HepG2 (cell line): Measurements from ENCODE around the gene ZMYND10. TPM values are rescaled to one million over a fixed set of nuclear protein-coding genes. Genes with fewer than 3 reads are reported as not detected.

ENCODE experiments used
- ATAC-seq: fragments of 200-7000 bp; cut with Tn5 transposase; 3 replicates; pipeline ENCODE4 v1.9.1; 2020; ENCODE audit warnings: mild to moderate bottlenecking, moderate library complexity
- BruUV-seq: library from RNA; stranded (reverse); fragments of 400-500 nt; replicated peaks from 2 replicates; lab custom pipeline; 2021; lab: Mats Ljungman, UMichigan
- CTCF ChIA-PET: fragments of 300-600 bp; formaldehyde crosslinking; extraction: SDS; loops from one replicate; lab custom pipeline; 2021; ENCODE audit warnings: low total read pairs, inconsistent platforms, low intra/inter-chr PET ratio; lab: Yijun Ruan, JAX
- POLR2A ChIA-PET: fragments of 350-600 bp; sonication (Branson Sonifier 250); formaldehyde crosslinking; loops from one replicate; lab custom pipeline; 2020; ENCODE audit warnings: antibody characterized with exemption, inconsistent platforms; lab: Yijun Ruan, JAX
- DNase-seq: peaks from one replicate; pipeline ENCODE4 v3.0.0-alpha.2; 2015; ENCODE audit warnings: low spot score
- FAIRE-seq: peaks from 3 replicates; lab custom pipeline; 2011; peaks lifted over from hg19 to GRCh38; lab: Jason Lieb, UNC
- H2AFZ ChIP-seq: one replicate; pipeline ENCODE4 v1.6.1; 2011; ENCODE audit warnings: low read length, inconsistent platforms
- H3K27ac ChIP-seq: fragments of 300-600 bp; 3 replicates; pipeline ENCODE4 v1.8.0; 2011; ENCODE audit warnings: mixed run types, mild to moderate bottlenecking, mixed read lengths, low read length, inconsistent platforms; ENCODE audit not compliant: insufficient read depth; ENCODE audit errors: extremely low read length
- H3K27me3 ChIP-seq, 2 experiments: fragments of 200-600 bp in 1 of 2; 2 replicates in 1 of 2; 3 replicates in 1 of 2; pipeline versions ENCODE4 v1.6.0 to v1.8.0; 2011; ENCODE audit warnings: low read length in 2 of 2, mild to moderate bottlenecking in 2 of 2, moderate library complexity in 2 of 2, inconsistent platforms in 1 of 2; ENCODE audit not compliant: insufficient read depth in 2 of 2, control insufficient read depth in 1 of 2
- H3K36me3 ChIP-seq, 2 experiments: fragments of 200-600 bp in 1 of 2; replicated peaks in 1 of 2; 2 replicates in 1 of 2; 3 replicates in 1 of 2; pipeline versions ENCODE4 v1.5.1 to v1.8.0; 2011; ENCODE audit warnings: low read length in 2 of 2, inconsistent platforms in 1 of 2; ENCODE audit not compliant: insufficient read depth in 2 of 2, control insufficient read depth in 1 of 2
- H3K4me1 ChIP-seq: 2 replicates; pipeline ENCODE4 v1.5.1; 2012; ENCODE audit warnings: low read length, inconsistent platforms; ENCODE audit not compliant: insufficient read depth
- H3K4me2 ChIP-seq: 2 replicates; pipeline ENCODE4 v1.6.0; 2011; ENCODE audit warnings: low read depth, low read length, inconsistent platforms
- H3K4me3 ChIP-seq, 3 experiments: fragments of 200-600 bp in 1 of 3; sonication (generic), shearing (Covaris generic) in 1 of 3; replicated peaks in 1 of 3; 2 replicates each; pipeline ENCODE4 v1.5.1; 2011 to 2016; ENCODE audit warnings: low read length in 3 of 3, inconsistent platforms in 2 of 3, low read depth in 2 of 3, mild to moderate bottlenecking in 2 of 3, control low read depth in 1 of 3, mixed read lengths in 1 of 3; ENCODE audit not compliant: insufficient read depth in 1 of 3
- H3K79me2 ChIP-seq: one replicate; pipeline ENCODE4 v1.6.1; 2011; ENCODE audit warnings: low read length, inconsistent platforms; ENCODE audit not compliant: insufficient read depth
- H3K9ac ChIP-seq: 2 replicates; pipeline ENCODE4 v1.6.0; 2011; ENCODE audit warnings: mild to moderate bottlenecking, low read depth, low read length, inconsistent platforms; ENCODE audit not compliant: insufficient read depth
- H3K9me3 ChIP-seq: 2 replicates; pipeline ENCODE4 v1.5.1; 2012; ENCODE audit warnings: mild to moderate bottlenecking, low read length
- H4K20me1 ChIP-seq: 2 replicates; pipeline ENCODE4 v1.6.0; 2011; ENCODE audit warnings: inconsistent platforms, mild to moderate bottlenecking, low read length, moderate library complexity; ENCODE audit not compliant: insufficient read depth
- CEBPG ChIP-seq: IDR thresholded peaks from 2 replicates; pipeline ENCODE4 v1.6.1; 2016
- MAF1 ChIP-seq: sonication (generic); formaldehyde crosslinking; IDR thresholded peaks from 2 replicates; pipeline ENCODE4 v1.5.0; 2020; ENCODE audit warnings: missing genetic modification reagents, borderline replicate concordance
- NR2F6 ChIP-seq, 2 experiments: IDR thresholded peaks; 2 replicates each; pipeline ENCODE4 v1.6.1; 2016; ENCODE audit warnings: antibody characterized with exemption in 1 of 2, mild to moderate bottlenecking in 1 of 2
- PAX8 ChIP-seq: sonication (generic); formaldehyde crosslinking; IDR thresholded peaks from 2 replicates; pipeline ENCODE4 v1.8.0; 2022; ENCODE audit warnings: mild to moderate bottlenecking, missing genetic modification reagents, borderline replicate concordance
- RBM22 ChIP-seq: fragments of 200-400 bp; formaldehyde crosslinking; optimal IDR thresholded peaks from 2 replicates; pipeline ENCODE3; 2017; ENCODE audit warnings: mild to moderate bottlenecking, low read length, moderate library complexity
- RBM39 ChIP-seq: fragments of 200-400 bp; formaldehyde crosslinking; IDR thresholded peaks from one replicate; pipeline ENCODE4 v1.6.1; 2018; ENCODE audit warnings: antibody characterized with exemption, mild to moderate bottlenecking, low read depth, low read length; ENCODE audit not compliant: poor library complexity, severe bottlenecking
- SETDB1 ChIP-seq: sonication (generic); formaldehyde crosslinking; IDR thresholded peaks from 2 replicates; pipeline ENCODE4 v1.5.1; 2020; ENCODE audit warnings: missing genetic modification reagents, mild to moderate bottlenecking, borderline replicate concordance
- ZNF543 ChIP-seq: sonication (generic); formaldehyde crosslinking; IDR thresholded peaks from 2 replicates; pipeline ENCODE4 v1.4.0; 2020; ENCODE audit warnings: mild to moderate bottlenecking, missing genetic modification reagents
- ZNF598 ChIP-seq: sonication (generic); formaldehyde crosslinking; IDR thresholded peaks from 2 replicates; pipeline ENCODE4 v1.5.1; 2020; ENCODE audit warnings: mild to moderate bottlenecking, missing genetic modification reagents, borderline replicate concordance
- ZNF781 ChIP-seq: sonication (generic); formaldehyde crosslinking; IDR thresholded peaks from 2 replicates; pipeline ENCODE4 v1.5.1; 2020; ENCODE audit warnings: borderline replicate concordance, mild to moderate bottlenecking, missing genetic modification reagents; ENCODE audit errors: not compliant biosample characterization
- ZSCAN29 ChIP-seq: sonication (generic); formaldehyde crosslinking; conservative IDR thresholded peaks from 2 replicates; pipeline ENCODE4 v1.4.0; 2020; ENCODE audit warnings: mild to moderate bottlenecking, missing genetic modification reagents
- ZZZ3 ChIP-seq: sonication (generic); formaldehyde crosslinking; IDR thresholded peaks from 2 replicates; pipeline ENCODE4 v1.4.0; 2020; ENCODE audit warnings: missing genetic modification reagents, mild to moderate bottlenecking, borderline replicate concordance
- WGBS: methylation state at CpG from one replicate; pipeline ENCODE4 v1.1.6; 2017; ENCODE audit warnings: low lambda C conversion rate; 5-methylcytosine and 5-hydroxymethylcytosine counted together
- in situ Hi-C: cut with HindIII; loops from 2 replicates; pipeline ENCODE4 v1.10.0; 2017; ENCODE audit warnings: low pct_unique_long_range_greater_than_20kb; ENCODE audit not compliant: extremely low pct_ligation_motif_present
- intact Hi-C: fragments of 100-400 bp; cut with micrococcal nuclease; formaldehyde crosslinking; loops from one replicate; pipeline ENCODE4 v1.10.0; 2022; ENCODE audit not compliant: unreplicated experiment
- polyA plus RNA-seq, 8 experiments: library from polyadenylated mRNA; depleted of rRNA in 3 of 8; stranded (reverse) in 7 of 8; unstranded in 1 of 8; fragments of >200 nt; fragmentation: Illumina TruSeq in 4 of 8; extraction: Trizol in 4 of 8; gene quantifications; 2 replicates each; pipeline versions ENCODE4 v1.2.1 to v1.2.3, GENCODE V29; 2011 to 2016; ENCODE audit warnings: low read depth in 4 of 8, missing spikeins in 1 of 8, mixed read lengths in 1 of 8; ENCODE audit not compliant: insufficient read depth in 1 of 8
- total RNA-seq, 5 experiments: library from RNA; depleted of rRNA; stranded (reverse); fragments of >200 nt; fragmentation: Illumina TruSeq; extraction: Trizol; gene quantifications; 2 replicates each; pipeline ENCODE4 v1.2.3, GENCODE V29; 2016; ENCODE audit warnings: low read depth in 1 of 5
- TF ChIP-seq, protein P1 (sequence below): sonication (generic); formaldehyde crosslinking; IDR thresholded peaks from 2 replicates; pipeline ENCODE4 v1.8.1; 2023; ENCODE audit warnings: mild to moderate bottlenecking, missing genetic modification reagents
- TF ChIP-seq, protein P2 (sequence below): sonication (generic); formaldehyde crosslinking; IDR thresholded peaks from 2 replicates; pipeline ENCODE4 v1.5.1; 2020; ENCODE audit warnings: mild to moderate bottlenecking, missing genetic modification reagents, moderate library complexity
- TF ChIP-seq, protein P3 (sequence below): sonication (generic); formaldehyde crosslinking; IDR thresholded peaks from 2 replicates; pipeline ENCODE4 v1.9.0; 2021; ENCODE audit warnings: missing genetic modification reagents, borderline replicate concordance

The ZMYND10 gene
- total and polyA plus RNA-seq, 2 of the 13 experiments (the other 11 are each of a cell fraction or from before 2014, with no cell fraction given) = 0.60 to 0.74 TPM

DNA sequence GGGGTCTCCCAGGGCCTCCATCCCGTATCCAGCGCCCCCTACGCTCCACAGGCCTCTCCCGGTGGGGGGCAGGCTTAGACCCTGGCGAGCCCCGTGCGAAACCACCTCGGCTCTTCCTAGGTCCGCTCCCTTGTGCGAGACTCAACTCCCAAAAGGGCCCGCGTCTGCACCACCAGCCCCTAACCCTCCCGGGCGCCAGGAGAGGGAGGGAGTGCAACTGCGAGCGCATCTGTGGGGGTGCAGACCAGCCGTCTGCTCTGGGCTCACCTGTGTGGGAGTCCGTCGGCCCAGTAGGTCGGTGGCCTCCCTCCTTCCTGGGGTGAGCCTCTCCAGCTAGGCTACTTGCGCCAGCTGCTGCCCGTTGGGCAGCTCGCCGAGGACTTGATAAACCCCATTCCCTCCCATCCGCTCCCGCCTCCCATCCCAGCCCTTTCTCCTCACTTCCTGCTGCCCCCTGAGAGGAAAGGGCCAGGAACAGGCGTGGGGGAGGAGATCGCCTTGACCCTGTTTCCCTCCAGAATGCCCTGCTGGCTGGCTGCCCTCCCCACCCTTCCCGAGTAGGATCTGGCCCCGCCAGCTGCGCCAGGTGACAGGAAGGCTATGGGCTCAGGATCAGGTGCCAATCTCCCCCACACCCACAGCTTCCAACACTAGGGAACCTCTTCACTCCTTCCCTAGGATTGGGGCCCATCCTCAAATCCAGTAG lies 23.0 kb downstream of the ZMYND10 start, which contains the start of gene HYAL2:
HYAL2 (minus strand) TSS at position 360 of the 706 bp plus-strand sequence. CDS start 2,256 bp downstream, outside the sequence.
- Histone ChIP-seq H3K27me3 (no peaks in the 10 kb centered on the region; a peak in 1 of 5 replicates), H3K79me2 (peaks cover 35% of the 10 kb centered on the region), H4K20me1 (no peaks in the 10 kb centered on the region), H3K27ac (peak within 1 kb of the TSS; percentile 100), H3K36me3 (peaks cover 10 to 31% of the 10 kb centered on the region in 2 experiments), H3K4me3 (peak within 1 kb of the TSS; percentile 81 to 91 (median 85); a peak in 5 of 6 replicates), H3K4me2 (peak within 1 kb of the TSS; percentile 94), H2AFZ (no peak within 1 kb of the TSS), H3K9me3 (no peaks in the 10 kb centered on the region), H3K9ac (peak within 1 kb of the TSS; percentile 99), H3K4me1 (peaks cover 77% of the 10 kb centered on the region)
- no peak for DNase-seq
- in situ Hi-C loops = loop anchor here (5.0 kb wide), 1 partner anchor 60 kb away; no protein-coding TSS in a partner anchor
- FAIRE-seq = no peak
- 66% methylated on average over 22 of the region's 31 CpGs for WGBS
- TSS peak; percentile 85 for BruUV-seq
- POLR2A ChIA-PET = interaction anchor here (0.7 to 13.0 kb wide), 8 partner anchors 14 to 87 kb away, joined by 3 to 222 read pairs (median 9); partner anchors contain the start of genes GNAI2, HYAL1, HYAL3 and IFRD2
- ATAC-seq = peak; percentile 1
- CTCF ChIA-PET = interaction anchor here (2.3 kb wide), 1 partner anchor 19 kb away, joined by 15 read pairs; the partner anchor contains the start of gene HYAL1
- intact Hi-C loops = no loop called here
- 0 out of 2 replicates have a peak, but pooled peaks have one; percentile 38 for TF ChIP-seq ZSCAN29 (CRISPR knock-in tag)
- no peak for TF ChIP-seq CEBPG (CRISPR knock-in tag)
- TF ChIP-seq NR2F6 (IDR thresholded peaks at IDR 0.05) = 0 out of 2 replicates have a peak, but pooled peaks have one; percentile 9
- peak; percentile 76 for TF ChIP-seq NR2F6 (CRISPR knock-in tag; IDR thresholded peaks at IDR 0.05)
- TF ChIP-seq ZNF543 (CRISPR knock-in tag) = 0 out of 2 replicates have a peak, but pooled peaks have one; percentile 31
- TF ChIP-seq RBM39 = no peak
- TF ChIP-seq PAX8 (CRISPR knock-in tag) = 0 out of 2 replicates have a peak, but pooled peaks have one; percentile 27
- 0 out of 2 replicates have a peak, but pooled peaks have one; percentile 34 for TF ChIP-seq ZZZ3 (CRISPR knock-in tag)
- 0 out of 2 replicates have a peak, but pooled peaks have one; percentile 48 for TF ChIP-seq SETDB1
- TF ChIP-seq, protein P1, sequence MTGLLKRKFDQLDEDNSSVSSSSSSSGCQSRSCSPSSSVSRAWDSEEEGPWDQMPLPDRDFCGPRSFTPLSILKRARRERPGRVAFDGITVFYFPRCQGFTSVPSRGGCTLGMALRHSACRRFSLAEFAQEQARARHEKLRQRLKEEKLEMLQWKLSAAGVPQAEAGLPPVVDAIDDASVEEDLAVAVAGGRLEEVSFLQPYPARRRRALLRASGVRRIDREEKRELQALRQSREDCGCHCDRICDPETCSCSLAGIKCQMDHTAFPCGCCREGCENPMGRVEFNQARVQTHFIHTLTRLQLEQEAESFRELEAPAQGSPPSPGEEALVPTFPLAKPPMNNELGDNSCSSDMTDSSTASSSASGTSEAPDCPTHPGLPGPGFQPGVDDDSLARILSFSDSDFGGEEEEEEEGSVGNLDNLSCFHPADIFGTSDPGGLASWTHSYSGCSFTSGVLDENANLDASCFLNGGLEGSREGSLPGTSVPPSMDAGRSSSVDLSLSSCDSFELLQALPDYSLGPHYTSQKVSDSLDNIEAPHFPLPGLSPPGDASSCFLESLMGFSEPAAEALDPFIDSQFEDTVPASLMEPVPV (CRISPR knock-in tag) = 0 out of 2 replicates have a peak, but pooled peaks have one; percentile 47
- TF ChIP-seq RBM22 = peak; percentile 59
- TF ChIP-seq, protein P2, sequence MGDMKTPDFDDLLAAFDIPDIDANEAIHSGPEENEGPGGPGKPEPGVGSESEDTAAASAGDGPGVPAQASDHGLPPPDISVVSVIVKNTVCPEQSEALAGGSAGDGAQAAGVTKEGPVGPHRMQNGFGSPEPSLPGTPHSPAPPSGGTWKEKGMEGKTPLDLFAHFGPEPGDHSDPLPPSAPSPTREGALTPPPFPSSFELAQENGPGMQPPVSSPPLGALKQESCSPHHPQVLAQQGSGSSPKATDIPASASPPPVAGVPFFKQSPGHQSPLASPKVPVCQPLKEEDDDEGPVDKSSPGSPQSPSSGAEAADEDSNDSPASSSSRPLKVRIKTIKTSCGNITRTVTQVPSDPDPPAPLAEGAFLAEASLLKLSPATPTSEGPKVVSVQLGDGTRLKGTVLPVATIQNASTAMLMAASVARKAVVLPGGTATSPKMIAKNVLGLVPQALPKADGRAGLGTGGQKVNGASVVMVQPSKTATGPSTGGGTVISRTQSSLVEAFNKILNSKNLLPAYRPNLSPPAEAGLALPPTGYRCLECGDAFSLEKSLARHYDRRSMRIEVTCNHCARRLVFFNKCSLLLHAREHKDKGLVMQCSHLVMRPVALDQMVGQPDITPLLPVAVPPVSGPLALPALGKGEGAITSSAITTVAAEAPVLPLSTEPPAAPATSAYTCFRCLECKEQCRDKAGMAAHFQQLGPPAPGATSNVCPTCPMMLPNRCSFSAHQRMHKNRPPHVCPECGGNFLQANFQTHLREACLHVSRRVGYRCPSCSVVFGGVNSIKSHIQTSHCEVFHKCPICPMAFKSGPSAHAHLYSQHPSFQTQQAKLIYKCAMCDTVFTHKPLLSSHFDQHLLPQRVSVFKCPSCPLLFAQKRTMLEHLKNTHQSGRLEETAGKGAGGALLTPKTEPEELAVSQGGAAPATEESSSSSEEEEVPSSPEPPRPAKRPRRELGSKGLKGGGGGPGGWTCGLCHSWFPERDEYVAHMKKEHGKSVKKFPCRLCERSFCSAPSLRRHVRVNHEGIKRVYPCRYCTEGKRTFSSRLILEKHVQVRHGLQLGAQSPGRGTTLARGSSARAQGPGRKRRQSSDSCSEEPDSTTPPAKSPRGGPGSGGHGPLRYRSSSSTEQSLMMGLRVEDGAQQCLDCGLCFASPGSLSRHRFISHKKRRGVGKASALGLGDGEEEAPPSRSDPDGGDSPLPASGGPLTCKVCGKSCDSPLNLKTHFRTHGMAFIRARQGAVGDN (CRISPR knock-in tag) = peak; percentile 68
- TF ChIP-seq MAF1 (CRISPR knock-in tag) = no peak
- 0 out of 2 replicates have a peak, but pooled peaks have one; percentile 13 for TF ChIP-seq ZNF598 (CRISPR knock-in tag)
- TF ChIP-seq ZNF781 (CRISPR knock-in tag) = no peak
- TF ChIP-seq, protein P3, sequence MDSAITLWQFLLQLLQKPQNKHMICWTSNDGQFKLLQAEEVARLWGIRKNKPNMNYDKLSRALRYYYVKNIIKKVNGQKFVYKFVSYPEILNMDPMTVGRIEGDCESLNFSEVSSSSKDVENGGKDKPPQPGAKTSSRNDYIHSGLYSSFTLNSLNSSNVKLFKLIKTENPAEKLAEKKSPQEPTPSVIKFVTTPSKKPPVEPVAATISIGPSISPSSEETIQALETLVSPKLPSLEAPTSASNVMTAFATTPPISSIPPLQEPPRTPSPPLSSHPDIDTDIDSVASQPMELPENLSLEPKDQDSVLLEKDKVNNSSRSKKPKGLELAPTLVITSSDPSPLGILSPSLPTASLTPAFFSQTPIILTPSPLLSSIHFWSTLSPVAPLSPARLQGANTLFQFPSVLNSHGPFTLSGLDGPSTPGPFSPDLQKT = no peak
